ENCODE data around the gene NTRK1.
A peak's percentile ranks its signal among the peaks of the same experiment; 100 is the strongest.
"Not testable (repeated sequence)": the region's sequence is repeated elsewhere in the genome, so short reads cannot be mapped to it uniquely, and the experiment has no call there.

NTRK1 gene

DNA sequence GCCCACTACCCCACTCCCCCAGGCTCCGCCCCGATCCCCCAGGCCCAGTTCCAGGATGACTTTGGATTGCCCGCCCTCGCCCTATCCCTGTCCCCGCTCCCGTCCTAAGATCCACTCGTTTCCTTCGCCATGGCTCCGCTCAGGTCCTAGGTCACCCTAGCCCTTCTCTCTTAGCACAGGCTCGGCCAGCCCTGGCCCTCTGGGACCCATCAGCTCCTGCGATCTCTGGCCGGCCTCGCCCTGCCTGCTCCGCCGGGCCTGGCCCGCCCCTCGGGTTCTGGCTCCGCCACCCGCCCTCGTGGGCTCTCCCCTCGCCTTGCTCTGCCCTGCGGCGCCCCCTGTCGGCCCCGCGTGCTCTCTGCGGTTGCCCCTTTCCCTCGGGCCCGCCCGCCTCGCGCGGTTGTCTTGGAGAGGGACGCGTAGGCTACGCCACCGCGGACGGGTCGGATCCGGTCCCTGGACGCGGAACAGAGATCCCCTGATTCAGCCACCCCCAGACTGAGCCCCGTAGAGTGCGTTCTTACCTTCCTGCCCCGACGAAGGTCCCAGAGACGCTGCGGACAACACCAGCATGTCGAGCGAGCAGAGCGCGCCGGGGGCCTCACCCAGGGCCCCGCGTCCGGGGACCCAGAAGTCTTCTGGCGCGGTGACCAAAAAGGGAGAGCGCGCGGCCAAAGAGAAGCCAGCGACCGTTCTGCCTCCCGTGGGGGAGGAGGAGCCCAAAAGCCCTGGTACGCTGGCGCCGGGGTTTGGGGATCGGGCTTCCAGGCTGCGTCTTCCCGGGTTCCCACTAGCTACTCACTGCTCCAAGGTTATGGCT, 59.8 kb downstream of the NTRK1 start, which contains the start of gene LRRC71:
LRRC71 (plus strand) TSS at position 400 of the 820 bp plus-strand sequence; CDS start at position 572, 172 bp downstream.
- peak; percentile 73 for DNase-seq

DNA sequence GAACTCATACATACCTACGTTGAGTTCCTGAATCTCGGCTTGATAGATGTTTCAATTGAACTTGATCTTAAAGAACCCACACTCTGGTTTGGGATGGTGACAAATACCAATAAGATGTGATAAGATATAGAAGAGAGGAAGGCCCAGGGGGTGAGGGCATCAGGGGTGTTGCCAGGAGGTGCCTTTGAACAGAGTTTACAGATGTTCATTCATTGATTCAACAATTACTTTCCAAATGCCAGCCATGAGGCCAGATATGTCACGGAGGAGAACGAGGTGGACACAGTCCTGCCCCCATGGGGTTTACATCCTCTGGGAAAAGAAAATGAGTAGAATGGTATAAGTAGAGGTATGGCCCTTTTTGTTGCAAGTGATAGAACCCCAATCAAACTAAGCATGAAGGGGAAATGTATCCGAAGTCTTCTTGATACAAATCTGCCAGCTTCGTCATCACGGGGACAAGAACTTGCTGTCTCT, 60.4 kb downstream of the NTRK1 start:
- no peak for DNase-seq

DNA sequence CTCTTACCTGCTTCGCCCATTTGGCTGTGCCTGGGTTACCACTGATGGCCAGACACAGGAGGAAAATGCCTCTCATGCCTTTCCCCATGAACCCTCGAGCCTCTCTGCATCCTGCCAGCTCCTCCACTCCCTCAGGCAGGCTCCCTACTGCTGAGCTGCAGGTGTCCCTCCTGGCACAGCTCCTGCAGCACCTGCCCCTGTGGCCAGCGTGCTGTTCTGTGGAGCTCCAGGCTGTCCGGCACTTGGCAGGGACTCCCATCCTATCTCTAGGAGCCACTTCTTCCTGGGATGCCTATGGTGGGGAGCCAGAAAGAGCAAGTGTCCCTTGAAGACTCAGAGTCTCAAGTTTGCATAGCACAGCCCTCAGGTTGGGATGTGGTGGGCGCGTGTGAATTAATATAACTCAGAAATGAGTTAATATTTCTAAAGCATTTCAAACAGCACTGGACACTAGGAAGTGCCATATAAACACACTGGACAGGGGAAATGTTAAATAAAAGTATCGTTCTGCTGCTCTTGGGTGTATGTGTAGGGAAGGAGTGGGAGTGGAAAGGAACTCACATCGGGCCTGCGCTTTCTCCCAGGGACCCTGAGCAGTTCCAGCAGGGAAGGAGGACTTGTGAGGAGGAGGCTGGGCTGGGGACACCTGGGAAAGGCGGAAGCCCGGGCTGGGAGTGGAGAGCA, 62.5 kb downstream of the NTRK1 start:
- no peak for DNase-seq

GRCh38 chr1:156923670-156924477, 63.2 kb downstream of the NTRK1 start:
- DNase-seq, result no peak

- DNase-seq, result no peak
Observed at GRCh38 chr1:156924478-156925153, 64.0 kb downstream of the NTRK1 start.

DNA sequence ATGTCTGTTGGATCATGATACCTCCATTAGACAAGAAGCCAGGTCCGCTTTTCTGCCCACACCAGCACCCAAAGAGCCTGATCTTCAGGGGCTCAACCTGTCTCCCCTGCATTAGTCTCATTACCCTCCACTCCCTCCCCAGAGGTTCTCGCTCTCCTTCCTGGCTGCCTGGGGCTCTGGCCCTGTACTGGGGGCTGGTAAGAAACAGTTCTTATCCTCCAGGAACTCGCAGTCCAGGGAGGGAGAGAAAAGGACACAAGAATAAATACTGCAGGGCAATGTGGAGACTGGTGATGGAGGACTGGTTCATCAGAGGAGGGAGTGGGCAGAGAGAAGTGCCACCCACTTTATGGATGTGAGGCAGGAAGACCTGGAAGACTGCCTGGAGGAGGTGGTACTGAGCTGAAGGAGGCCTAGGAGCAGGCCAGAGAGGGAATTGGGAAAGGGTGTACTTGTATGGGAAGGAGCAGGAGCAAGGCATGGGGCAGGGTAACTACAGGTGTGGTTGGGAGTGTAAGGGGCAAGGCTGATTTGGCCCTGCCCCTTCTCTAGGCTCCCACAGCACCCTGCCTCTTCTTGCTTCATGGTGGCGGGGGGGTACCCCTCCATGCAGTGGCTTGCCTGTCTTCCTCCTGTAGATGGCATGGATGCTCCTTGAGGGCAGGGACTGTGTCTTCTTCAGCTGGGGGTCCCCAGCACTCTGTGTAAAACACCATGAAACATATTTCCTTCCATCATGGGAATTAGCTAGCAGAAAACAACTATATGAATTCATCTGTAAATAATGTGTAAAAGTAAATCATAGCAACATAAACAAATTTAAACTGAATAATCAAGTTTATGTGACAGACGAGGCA, 64.7 kb downstream of the NTRK1 start:
- no peak for DNase-seq

GRCh38 chr1:156926175-156926574, 65.5 kb downstream of the NTRK1 start:
- DNase-seq, result peak; percentile 83

DNA sequence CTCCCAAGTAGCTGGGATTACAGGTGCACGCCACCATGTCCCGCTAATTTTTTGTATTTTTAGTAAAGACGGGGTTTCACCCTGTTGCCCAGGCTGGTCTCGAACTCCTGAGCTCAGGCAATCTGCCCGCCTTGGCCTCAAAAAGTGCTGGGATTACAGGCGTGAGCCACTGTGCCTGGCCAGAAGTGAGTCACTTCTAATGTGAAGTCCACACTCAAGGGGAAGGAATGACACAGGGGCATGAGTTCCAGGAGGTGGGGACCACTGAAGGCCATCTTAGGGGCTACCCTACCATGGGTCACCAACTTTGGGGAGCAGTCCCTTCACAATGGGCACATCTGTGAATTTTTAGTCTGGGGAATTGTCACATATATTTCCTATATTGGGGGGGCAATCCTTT, 66.0 kb downstream of the NTRK1 start:
- DNase-seq, result not testable (repeated sequence)

DNA sequence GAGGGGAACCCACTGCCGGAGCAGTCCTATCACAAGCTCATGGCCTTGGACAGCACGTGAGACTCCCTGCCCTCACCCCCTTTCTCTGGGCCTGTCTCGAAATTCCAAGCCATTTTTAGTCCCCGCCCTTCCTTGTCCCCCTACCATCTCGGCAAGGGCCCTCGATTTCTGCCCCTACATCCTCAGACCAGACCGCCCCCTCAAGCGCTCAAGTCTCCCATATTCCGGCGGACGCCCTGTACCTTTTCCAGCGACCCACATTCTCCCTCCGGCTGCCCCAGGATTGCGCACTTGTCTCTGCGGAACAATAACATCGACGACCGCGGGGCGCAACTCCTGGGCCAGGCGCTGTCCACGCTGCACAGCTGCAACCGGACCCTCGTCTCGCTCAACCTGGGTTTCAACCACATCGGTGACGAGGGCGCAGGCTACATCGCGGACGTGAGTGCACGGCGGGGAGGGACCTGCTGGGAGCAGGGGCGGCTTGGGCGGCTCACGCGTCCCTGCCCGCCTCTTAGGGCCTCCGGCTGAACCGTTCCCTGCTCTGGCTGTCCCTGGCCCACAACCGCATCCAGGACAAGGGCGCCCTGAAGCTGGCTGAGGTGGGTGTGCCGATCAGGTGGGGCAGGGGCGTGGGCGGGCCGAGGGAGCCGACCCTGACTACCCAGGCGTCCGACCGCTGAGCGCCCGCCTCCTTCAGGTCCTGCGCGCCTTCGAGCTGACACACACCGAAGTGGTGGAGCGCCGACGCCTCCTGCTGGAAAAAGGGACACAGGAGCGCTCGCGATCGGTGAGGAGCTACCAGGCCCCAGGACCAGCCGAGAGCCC, 66.8 kb downstream of the NTRK1 start:
- DNase-seq, result peak; percentile 71

- no peak for DNase-seq
Observed at GRCh38 chr1:156928043-156928602, 67.5 kb downstream of the NTRK1 start.

DNA sequence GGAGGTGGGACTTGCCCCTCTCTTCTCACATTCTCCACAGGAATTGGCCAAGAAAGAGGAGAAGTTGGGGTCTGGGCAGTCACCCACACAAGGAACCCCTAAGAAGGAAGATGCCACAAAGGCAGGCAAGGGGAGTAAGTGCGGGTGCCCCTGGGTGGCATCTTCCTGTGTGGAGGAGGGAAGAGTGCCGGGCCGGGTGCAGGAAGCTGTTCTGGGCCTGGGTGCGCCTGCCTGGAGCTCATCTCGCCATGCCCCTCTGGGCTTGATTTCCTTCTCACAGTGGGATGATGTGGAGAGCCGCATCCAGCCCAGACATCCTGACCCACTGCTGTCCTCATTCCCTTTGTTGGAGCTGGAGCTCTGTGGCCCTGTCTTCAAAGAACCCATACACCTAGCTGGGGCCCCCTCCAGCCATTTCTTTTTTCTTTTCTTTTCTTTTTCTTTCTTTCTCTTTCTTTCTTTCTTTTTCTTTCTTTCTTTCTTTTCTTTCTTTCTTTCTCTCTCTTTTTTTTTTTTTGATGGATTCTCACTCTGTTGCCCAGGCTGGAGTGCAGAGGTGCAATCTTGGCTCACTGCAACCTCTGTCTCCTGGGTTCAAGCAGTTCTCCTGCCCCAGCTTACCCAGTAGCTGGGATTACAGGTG, 69.1 kb downstream of the NTRK1 start:
- DNase-seq, result no peak

DNA sequence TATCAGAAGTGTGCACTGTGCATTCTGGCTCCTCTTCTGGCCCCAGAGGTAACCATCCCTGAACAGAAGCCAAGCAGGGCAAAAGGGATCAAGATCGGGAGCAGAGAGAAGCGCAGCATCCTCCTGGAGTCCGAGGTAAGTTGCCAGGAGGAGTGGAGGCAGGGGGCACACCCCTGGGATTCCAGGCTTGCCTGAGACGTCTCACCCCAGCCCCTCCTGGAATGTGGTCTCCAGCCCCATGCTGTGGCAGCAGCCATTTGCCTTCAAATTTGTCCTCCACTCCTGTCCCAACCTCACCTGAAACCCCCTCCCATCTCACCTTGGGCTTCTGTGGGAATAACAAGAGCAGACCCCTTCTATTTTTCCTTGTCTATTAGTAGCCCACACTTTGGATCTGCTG, 69.8 kb downstream of the NTRK1 start:
- no peak for DNase-seq
